H9 (cell line): ENCODE results near the gene BPIFB6. TPM values are rescaled to one million over a fixed set of nuclear protein-coding genes. Genes with fewer than 3 reads are reported as not detected.

ENCODE experiments used
- DNase-seq: peaks from one replicate; pipeline ENCODE4 v3.0.0-alpha.2; 2017
- H2AFZ ChIP-seq: one replicate; pipeline ENCODE4 v1.6.1; 2013; ENCODE audit warnings: mild to moderate bottlenecking, low read length, control low read depth, moderate library complexity
- H2AK5ac ChIP-seq: 2 replicates; pipeline ENCODE4 v1.6.1; 2013; ENCODE audit warnings: low read length, control low read depth, mixed read lengths; ENCODE audit not compliant: insufficient read length
- H2BK120ac ChIP-seq: one replicate; pipeline ENCODE4 v1.6.1; 2013; ENCODE audit warnings: low read depth, mild to moderate bottlenecking, low read length, control low read depth, inconsistent platforms; ENCODE audit not compliant: poor library complexity, severe bottlenecking
- H2BK12ac ChIP-seq: 2 replicates; pipeline ENCODE4 v1.6.1; 2013; ENCODE audit warnings: low read length, control low read depth, mixed read lengths, low read depth; ENCODE audit not compliant: insufficient read length
- H2BK15ac ChIP-seq: 2 replicates; pipeline ENCODE4 v1.6.1; 2013; ENCODE audit warnings: low read depth, low read length, control low read depth
- H2BK20ac ChIP-seq: one replicate; pipeline ENCODE4 v1.6.1; 2013; ENCODE audit warnings: low read depth, mild to moderate bottlenecking, low read length, control low read depth, inconsistent platforms; ENCODE audit not compliant: poor library complexity, severe bottlenecking
- H2BK5ac ChIP-seq: 2 replicates; pipeline ENCODE4 v1.6.1; 2013; ENCODE audit warnings: low read length, control low read depth, mixed read lengths; ENCODE audit not compliant: insufficient read length
- H3K14ac ChIP-seq: 2 replicates; pipeline ENCODE4 v1.6.1; 2013; ENCODE audit warnings: low read length, control low read depth; ENCODE audit not compliant: insufficient read depth
- H3K18ac ChIP-seq: 2 replicates; pipeline ENCODE4 v1.6.1; 2013; ENCODE audit warnings: low read depth, mild to moderate bottlenecking, mixed read lengths, low read length, control low read depth; ENCODE audit not compliant: insufficient read length
- H3K23ac ChIP-seq: 2 replicates; pipeline ENCODE4 v1.6.1; 2013; ENCODE audit warnings: low read length, control low read depth, mixed read lengths, low read depth; ENCODE audit not compliant: insufficient read length
- H3K23me2 ChIP-seq: 2 replicates; pipeline ENCODE4 v1.6.1; 2013; ENCODE audit warnings: low read depth, mild to moderate bottlenecking, mixed read lengths, low read length, control low read depth; ENCODE audit not compliant: insufficient read length, poor library complexity, severe bottlenecking
- H3K27ac ChIP-seq: 2 replicates; pipeline ENCODE4 v1.5.1; 2013; ENCODE audit warnings: low read length, control low read depth, mixed read lengths, low read depth; ENCODE audit not compliant: insufficient read length
- H3K27me3 ChIP-seq: 2 replicates; pipeline ENCODE4 v1.6.1; 2013; ENCODE audit warnings: low read length, control low read depth, inconsistent platforms; ENCODE audit not compliant: insufficient read depth
- H3K4ac ChIP-seq: 2 replicates; pipeline ENCODE4 v1.6.1; 2013; ENCODE audit warnings: low read depth, mild to moderate bottlenecking, control low read depth, inconsistent platforms, low read length, moderate library complexity
- H3K4me1 ChIP-seq: 2 replicates; pipeline ENCODE4 v1.6.1; 2013; ENCODE audit warnings: low read length, control low read depth, inconsistent platforms; ENCODE audit not compliant: insufficient read depth
- H3K4me2 ChIP-seq: 2 replicates; pipeline ENCODE4 v1.6.1; 2013; ENCODE audit warnings: low read length, control low read depth, mixed read lengths; ENCODE audit not compliant: insufficient read length, insufficient read depth
- H3K56ac ChIP-seq: 2 replicates; pipeline ENCODE4 v1.6.1; 2013; ENCODE audit warnings: low read depth, mild to moderate bottlenecking, mixed read lengths, low read length, control low read depth; ENCODE audit not compliant: insufficient read length
- H3K79me1 ChIP-seq: 2 replicates; pipeline ENCODE4 v1.6.1; 2013; ENCODE audit warnings: low read depth, mild to moderate bottlenecking, moderate library complexity, low read length, control low read depth, inconsistent platforms; ENCODE audit not compliant: insufficient read depth, poor library complexity, severe bottlenecking
- H3K79me2 ChIP-seq: 2 replicates; pipeline ENCODE4 v1.6.1; 2013; ENCODE audit warnings: low read length, control low read depth, inconsistent platforms; ENCODE audit not compliant: insufficient read depth
- H3K9ac ChIP-seq: 2 replicates; pipeline ENCODE4 v1.6.1; 2013; ENCODE audit warnings: low read length, control low read depth, mixed read lengths; ENCODE audit not compliant: insufficient read length; ENCODE audit errors: extremely low read depth
- H3K9me3 ChIP-seq: one replicate; pipeline ENCODE4 v1.6.1; 2013; ENCODE audit warnings: low read depth, low read length, inconsistent platforms; ENCODE audit not compliant: control insufficient read depth
- H3T11ph ChIP-seq: one replicate; pipeline ENCODE4 v1.6.1; 2013; ENCODE audit warnings: mild to moderate bottlenecking, low read length, control low read depth, inconsistent platforms
- H4K20me1 ChIP-seq: one replicate; pipeline ENCODE4 v1.6.1; 2013; ENCODE audit not compliant: control insufficient read depth, insufficient read length, insufficient read depth
- H4K5ac ChIP-seq: 2 replicates; pipeline ENCODE4 v1.6.1; 2013; ENCODE audit warnings: low read depth, mild to moderate bottlenecking, mixed read lengths, low read length, control low read depth; ENCODE audit not compliant: insufficient read length
- H4K8ac ChIP-seq: replicated peaks from 2 replicates; pipeline ENCODE4 v1.6.1; 2013; ENCODE audit warnings: low read length, control low read depth, mixed read lengths, low read depth; ENCODE audit not compliant: insufficient read length
- H4K91ac ChIP-seq: 2 replicates; pipeline ENCODE4 v1.6.1; 2013; ENCODE audit warnings: low read depth, mild to moderate bottlenecking, moderate library complexity, mixed read lengths, low read length, control low read depth; ENCODE audit not compliant: insufficient read length
- H3K27ac Mint-ChIP-seq, 3 experiments: 2 replicates in 2 of 3; 3 replicates in 1 of 3; pipeline ENCODE4 v1.8.0; 2020 to 2021; ENCODE audit warnings: mixed read lengths in 3 of 3, mild to moderate bottlenecking in 1 of 3, moderate library complexity in 1 of 3
- H3K27me3 Mint-ChIP-seq: 2 replicates; pipeline ENCODE4 v1.8.0; 2021; ENCODE audit warnings: low read depth, mild to moderate bottlenecking, moderate library complexity, mixed read lengths
- H3K36me3 Mint-ChIP-seq, 3 experiments: 2 replicates in 2 of 3; 3 replicates in 1 of 3; pipeline ENCODE4 v1.8.0; 2020 to 2021; ENCODE audit warnings: low read depth in 3 of 3, mixed read lengths in 3 of 3; ENCODE audit not compliant: insufficient read depth in 1 of 3
- H3K4me1 Mint-ChIP-seq, 2 experiments: 2 replicates each; pipeline ENCODE4 v1.8.0; 2020; ENCODE audit warnings: mixed read lengths in 2 of 2
- H3K4me3 Mint-ChIP-seq, 2 experiments: 2 replicates in 1 of 2; 3 replicates in 1 of 2; pipeline ENCODE4 v1.8.0; 2020 to 2021; ENCODE audit warnings: mild to moderate bottlenecking in 2 of 2, mixed read lengths in 2 of 2, moderate library complexity in 1 of 2
- H3K9me3 Mint-ChIP-seq, 2 experiments: 2 replicates in 1 of 2; 3 replicates in 1 of 2; pipeline ENCODE4 v1.8.0; 2020; ENCODE audit warnings: mild to moderate bottlenecking in 2 of 2, mixed read lengths in 2 of 2, moderate library complexity in 1 of 2
- CTCF ChIP-seq: fragments of 200-600 bp; sonication (generic); conservative IDR thresholded peaks from 3 replicates; pipeline ENCODE4 v1.8.0; 2021; ENCODE audit warnings: antibody characterized with exemption, mild to moderate bottlenecking
- WGBS: extraction: QIAGEN DNeasy Blood & Tissue Kit; methylation state at CpG from one replicate; pipeline ENCODE4 v1.1.7; 2013; ENCODE audit warnings: missing lambda C conversion rate, low lambda C conversion rate, mixed read lengths; ENCODE audit not compliant: insufficient read length; ENCODE audit errors: extremely low coverage; 5-methylcytosine and 5-hydroxymethylcytosine counted together
- total RNA-seq: library from RNA; stranded (reverse); gene quantifications from 2 replicates; pipeline ENCODE4 v1.2.1, GENCODE V29; 2021

BPIFB6 gene
- total RNA-seq, 1 experiment from 2014 or later = not detected

GRCh38 chr20:33062825-33063149 lies 31.3 kb downstream of the BPIFB6 start:
- no peaks in the 10 kb centered on the region for H3K36me3 Mint-ChIP-seq
- H2AFZ ChIP-seq = no peak overlapping the region
- no peak overlapping the region for H3K27ac Mint-ChIP-seq

More at GRCh38 chr20:33062825-33063149, 31.3 kb downstream of the BPIFB6 start:
- H3K27me3 ChIP-seq = no peaks in the 10 kb centered on the region
- TF ChIP-seq CTCF = no peak
- no peaks in the 10 kb centered on the region for H3K79me2 ChIP-seq
- no peaks in the 10 kb centered on the region for H3K4me1 ChIP-seq
- H2BK120ac ChIP-seq = no peak overlapping the region
- no peak overlapping the region for H2BK5ac ChIP-seq
- H2AK5ac ChIP-seq = no peak overlapping the region
- no peaks in the 10 kb centered on the region for H3K9me3 ChIP-seq
- H3K56ac ChIP-seq = no peak overlapping the region
- H4K8ac ChIP-seq = no peak overlapping the region
- no peak overlapping the region for H3K14ac ChIP-seq
- no peaks in the 10 kb centered on the region for H3K23me2 ChIP-seq
- H2BK12ac ChIP-seq = no peak overlapping the region
- no peaks in the 10 kb centered on the region for H3K79me1 ChIP-seq
- no peak overlapping the region for H3T11ph ChIP-seq
- no peak overlapping the region for H3K4ac ChIP-seq
- H3K18ac ChIP-seq = no peak overlapping the region
- no peak overlapping the region for H4K91ac ChIP-seq
- H3K9me3 Mint-ChIP-seq = no peaks in the 10 kb centered on the region
- no peak overlapping the region for H3K9ac ChIP-seq
- no peak overlapping the region for H3K27ac ChIP-seq
- no peak overlapping the region for H3K4me2 ChIP-seq
- no peak overlapping the region for H2BK15ac ChIP-seq
- DNase-seq = no peak
- no peak overlapping the region for H2BK20ac ChIP-seq
- H3K4me1 Mint-ChIP-seq = no peaks in the 10 kb centered on the region
- H3K23ac ChIP-seq = no peak overlapping the region
- no peak overlapping the region for H3K4me3 Mint-ChIP-seq
- peaks cover 2% of the 10 kb centered on the region for H3K27me3 Mint-ChIP-seq
- H4K20me1 ChIP-seq = no peaks in the 10 kb centered on the region
- no peak overlapping the region for H4K5ac ChIP-seq
- no CpG with 5 or more reads among the region's 1 CpG for WGBS
